ENCODE results near the gene UTP14C.
"Not testable (repeated sequence)": the region's sequence is repeated elsewhere in the genome, so short reads cannot be mapped to it uniquely, and the experiment has no call there.

The UTP14C gene

GRCh38 chr13:52004511-52005170 lies 19.9 kb upstream of the UTP14C start:
- DNase-seq (ENCODE audit: low read depth) = no peak

- no peak for DNase-seq (ENCODE audit: low read depth)
Measured at GRCh38 chr13:52005841-52006522, 18.5 kb upstream of the UTP14C start.

- no peak for DNase-seq (ENCODE audit: low read depth)
Measured at GRCh38 chr13:52006523-52007245, 17.8 kb upstream of the UTP14C start.

GRCh38 chr13:52009946-52010345 lies 14.5 kb upstream of the UTP14C start:
- DNase-seq (ENCODE audit: low read depth) = no peak

- no peak for DNase-seq (ENCODE audit: low read depth)
Measured at GRCh38 chr13:52010890-52011631, 13.4 kb upstream of the UTP14C start, which contains the start of gene ATP7B. Gene ATP7B, minus strand, starts transcription at chr13:52011450. Its CDS starts 113 bp downstream, at chr13:52011337.

- DNase-seq (ENCODE audit: low read depth) = peak; percentile 100
Measured at GRCh38 chr13:52011632-52012511, 12.6 kb upstream of the UTP14C start, which contains the start of gene ALG11. Gene ALG11, plus strand, starts transcription at chr13:52012398. Its CDS starts 21 bp downstream, at chr13:52012419.

- no peak for DNase-seq (ENCODE audit: low read depth)
Measured at GRCh38 chr13:52012512-52012836, 12.0 kb upstream of the UTP14C start.

GRCh38 chr13:52016296-52016695 lies 8.2 kb upstream of the UTP14C start:
- no peak for DNase-seq (ENCODE audit: low read depth)

GRCh38 chr13:52020191-52020590 lies 4.3 kb upstream of the UTP14C start:
- no peak for DNase-seq (ENCODE audit: low read depth)

GRCh38 chr13:52022356-52022755 lies 2.1 kb upstream of the UTP14C start:
- no peak for DNase-seq (ENCODE audit: low read depth)

GRCh38 chr13:52025475-52026245 lies 1.2 kb downstream of the UTP14C start:
- no peak for DNase-seq (ENCODE audit: low read depth)

- no peak for DNase-seq (ENCODE audit: low read depth)
Measured at GRCh38 chr13:52026246-52026626, 1.7 kb downstream of the UTP14C start.

GRCh38 chr13:52027832-52028231 lies 3.3 kb downstream of the UTP14C start:
- no peak for DNase-seq (ENCODE audit: low read depth)

- DNase-seq (ENCODE audit: low read depth) = no peak
Measured at GRCh38 chr13:52029569-52029968, 5.1 kb downstream of the UTP14C start.

GRCh38 chr13:52030401-52030800 lies 5.9 kb downstream of the UTP14C start:
- not testable (repeated sequence) for DNase-seq (ENCODE audit: low read depth)

GRCh38 chr13:52033039-52033438 lies 8.5 kb downstream of the UTP14C start:
- DNase-seq (ENCODE audit: low read depth) = no peak

- DNase-seq (ENCODE audit: low read depth) = no peak
Measured at GRCh38 chr13:52034616-52035226, 10.2 kb downstream of the UTP14C start.

- DNase-seq (ENCODE audit: low read depth) = no peak
Measured at GRCh38 chr13:52036037-52036436, 11.5 kb downstream of the UTP14C start.

GRCh38 chr13:52043675-52044074 lies 19.2 kb downstream of the UTP14C start:
- no peak for DNase-seq (ENCODE audit: low read depth)

- no peak for DNase-seq (ENCODE audit: low read depth)
Measured at GRCh38 chr13:52047463-52047862, 23.0 kb downstream of the UTP14C start.

All from stimulated activated CD8-positive, alpha-beta memory T cell treated with anti-CD3 and anti-CD28 coated beads, Interleukin-7, amount 100 ng/mL, for 24 hours (primary cell).